DMS53 treated with DMSO at 0.1 percent for 48 hours (cell line): Measurements from ENCODE around the gene CSNK1A1L.
"Not testable (repeated sequence)": the region's sequence is repeated elsewhere in the genome, so short reads cannot be mapped to it uniquely, and the experiment has no call there.

ENCODE experiments used
- DNase-seq: peaks from one replicate; lab custom pipeline; 2025; ENCODE audit not compliant: unreplicated experiment; lab: John Stamatoyannopoulos, UW

CSNK1A1L gene

DNA sequence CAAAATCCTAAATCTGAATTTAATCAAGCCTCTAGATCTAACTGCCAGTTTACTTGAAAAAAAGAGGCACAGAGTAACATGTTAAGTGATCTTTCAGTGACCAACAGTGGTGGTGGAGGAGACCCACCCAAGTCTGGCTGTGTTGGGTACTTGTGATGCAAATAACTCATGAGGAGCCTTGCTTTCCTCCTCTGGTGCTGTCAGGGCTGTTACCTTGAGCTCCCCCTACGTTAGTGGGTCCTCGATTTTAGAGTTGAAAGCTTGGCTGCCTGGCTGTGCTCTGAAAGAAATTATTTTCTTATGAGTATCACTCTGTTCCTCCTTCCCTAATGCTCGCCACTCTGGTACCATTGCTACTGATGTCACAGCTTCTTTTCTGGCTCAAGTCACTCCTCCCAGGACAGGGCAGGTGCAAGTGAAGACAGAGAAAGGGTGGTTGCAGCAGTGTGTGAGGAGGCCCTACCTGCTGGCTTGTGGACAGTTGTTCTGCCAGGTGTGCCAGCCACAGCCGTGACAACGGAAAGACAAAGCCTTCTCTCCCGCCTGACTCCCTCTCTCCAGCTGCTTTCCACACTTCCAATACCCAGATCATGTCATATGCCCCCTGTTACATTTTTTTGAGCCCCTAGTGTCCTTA is 39.5 kb downstream of the CSNK1A1L start:
- no peak for DNase-seq

DNA sequence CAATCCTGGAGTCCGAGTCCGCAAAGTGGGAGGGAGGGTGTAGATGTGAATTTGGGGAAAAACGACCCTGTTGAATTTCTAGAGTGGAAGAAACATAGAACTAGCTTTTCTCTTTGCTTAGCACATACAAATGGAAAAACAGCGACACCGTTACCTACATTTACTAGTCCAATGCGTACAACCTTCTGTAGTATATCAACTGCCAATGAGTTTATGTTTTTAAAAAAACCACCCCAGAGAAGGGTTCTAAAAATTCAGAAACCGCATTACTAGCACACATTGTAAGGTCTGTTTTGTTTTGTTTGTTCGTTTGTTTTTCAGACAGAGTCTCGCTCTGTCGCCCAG is 45.6 kb downstream of the CSNK1A1L start:
- DNase-seq = no peak

- DNase-seq = peak; percentile 79
Observed at GRCh38 chr13:37058910-37059847, 46.3 kb downstream of the CSNK1A1L start, which contains the start of gene SUPT20H. Gene SUPT20H, minus strand, starts transcription at chr13:37059688. Its CDS starts 8,198 bp downstream, at chr13:37051490.

GRCh38 chr13:37056228-37056627 is 49.2 kb downstream of the CSNK1A1L start:
- not testable (repeated sequence) for DNase-seq
